Measurements from ENCODE around the gene CDC42BPG. TPM values are rescaled to one million over a fixed set of nuclear protein-coding genes. Genes with fewer than 3 reads are reported as not detected.

The CDC42BPG gene
- total and polyA plus RNA-seq, 11 donors, result 0.12 to 0.50 (median 0.20) TPM; not detected in 1

DNA sequence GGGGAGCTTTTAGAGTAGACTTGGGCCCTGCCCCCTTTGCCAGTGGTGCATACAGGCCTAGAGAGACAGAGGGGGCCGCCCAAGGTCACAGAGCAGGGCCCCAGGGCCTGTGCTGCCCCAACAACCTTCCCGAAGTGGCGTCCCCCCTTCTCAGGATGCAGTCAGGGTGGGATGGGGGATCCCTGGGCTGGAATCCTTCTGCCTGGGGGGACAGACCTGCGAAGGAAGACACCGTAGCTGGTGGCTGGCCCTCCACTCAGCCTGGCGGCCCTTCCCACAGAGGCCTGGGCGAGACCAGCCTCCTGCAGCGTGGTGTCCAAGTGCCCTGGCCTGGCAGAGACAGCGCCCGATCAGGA lies 48.4 kb upstream of the CDC42BPG start:
- ATAC-seq (no peak), DNase-seq (peak in 1 of 5 donors; percentile 22)
- TF ChIP-seq, protein P1, sequence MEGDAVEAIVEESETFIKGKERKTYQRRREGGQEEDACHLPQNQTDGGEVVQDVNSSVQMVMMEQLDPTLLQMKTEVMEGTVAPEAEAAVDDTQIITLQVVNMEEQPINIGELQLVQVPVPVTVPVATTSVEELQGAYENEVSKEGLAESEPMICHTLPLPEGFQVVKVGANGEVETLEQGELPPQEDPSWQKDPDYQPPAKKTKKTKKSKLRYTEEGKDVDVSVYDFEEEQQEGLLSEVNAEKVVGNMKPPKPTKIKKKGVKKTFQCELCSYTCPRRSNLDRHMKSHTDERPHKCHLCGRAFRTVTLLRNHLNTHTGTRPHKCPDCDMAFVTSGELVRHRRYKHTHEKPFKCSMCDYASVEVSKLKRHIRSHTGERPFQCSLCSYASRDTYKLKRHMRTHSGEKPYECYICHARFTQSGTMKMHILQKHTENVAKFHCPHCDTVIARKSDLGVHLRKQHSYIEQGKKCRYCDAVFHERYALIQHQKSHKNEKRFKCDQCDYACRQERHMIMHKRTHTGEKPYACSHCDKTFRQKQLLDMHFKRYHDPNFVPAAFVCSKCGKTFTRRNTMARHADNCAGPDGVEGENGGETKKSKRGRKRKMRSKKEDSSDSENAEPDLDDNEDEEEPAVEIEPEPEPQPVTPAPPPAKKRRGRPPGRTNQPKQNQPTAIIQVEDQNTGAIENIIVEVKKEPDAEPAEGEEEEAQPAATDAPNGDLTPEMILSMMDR (IDR thresholded peaks at IDR 0.05), result no peak
- peak in 1 of 2 donors; percentile 1 for TF ChIP-seq POLR2A (IDR thresholded peaks at IDR 0.05)
- H3K4me3 ChIP-seq, result no peak overlapping the region
- peaks cover 0 to 31% (median 22%) of the 10 kb centered on the region in 9 donors for H3K36me3 ChIP-seq
- peaks cover 0 to 60% (median 18%) of the 10 kb centered on the region in 12 donors for H3K4me1 ChIP-seq
- intact Hi-C loops (cut with DNase I), result loop anchor here in 2 of 10 donors (5.0 kb wide), 2 partner anchors 101 to 106 kb away; no protein-coding TSS in a partner anchor
- H3K9me3 ChIP-seq, result no peaks in the 10 kb centered on the region
- 80 to 88% (median 84%) methylated on average over 2 to 10 of the region's 10 CpGs; no CpG with 5 or more reads in 1 of the 4 donors for WGBS, 4 donors
- H3K27me3 ChIP-seq, result no peaks in the 10 kb centered on the region
- peak overlapping the region in 10 of 12 donors; percentile 7 to 74 (median 50) for H3K27ac ChIP-seq

DNA sequence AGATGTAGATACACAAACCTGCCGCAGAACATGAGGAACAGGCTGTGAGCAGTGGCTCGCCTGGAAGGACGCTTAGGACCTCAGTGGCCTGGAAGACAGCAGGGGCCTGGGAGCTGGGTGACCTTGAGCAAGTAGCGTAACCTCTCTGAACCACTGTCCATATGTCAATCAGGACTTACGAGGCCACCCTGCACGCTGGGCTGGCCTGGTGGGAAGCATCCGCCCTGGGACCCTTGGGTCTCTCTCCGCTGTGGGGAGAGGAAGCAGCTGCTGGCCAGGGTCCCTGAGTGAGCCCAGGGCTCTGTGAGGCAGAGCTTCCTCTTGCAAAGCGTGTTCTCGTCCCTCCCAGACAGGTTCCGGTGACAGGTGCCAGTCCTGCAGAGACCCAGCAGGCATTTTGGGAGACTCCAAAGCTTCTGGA lies 48.0 kb upstream of the CDC42BPG start:
- intact Hi-C loops (cut with DNase I), result loop anchor here in 2 of 10 donors (5.0 kb wide), 2 partner anchors 100 to 105 kb away; no protein-coding TSS in a partner anchor
- Histone ChIP-seq H3K9me3 (no peaks in the 10 kb centered on the region), H3K4me3 (no peak overlapping the region), H3K27me3 (no peaks in the 10 kb centered on the region), H3K36me3 (peaks cover 0 to 27% (median 18%) of the 10 kb centered on the region in 9 donors), H3K27ac (peak overlapping the region in 10 of 12 donors; percentile 7 to 74 (median 50)), H3K4me1 (peaks cover 0 to 63% (median 21%) of the 10 kb centered on the region in 12 donors)
- TF ChIP-seq, protein P1 (IDR thresholded peaks at IDR 0.05), result no peak
- TF ChIP-seq POLR2A (IDR thresholded peaks at IDR 0.05), result peak in 1 of 2 donors; percentile 7
- 54 to 72% (median 62%) methylated on average over 11 of the region's 11 CpGs for WGBS, 4 donors
- DNase-seq (peak in 2 of 5 donors; percentile 43 to 65), ATAC-seq (peak in 1 of 4 donors; percentile 4)

DNA sequence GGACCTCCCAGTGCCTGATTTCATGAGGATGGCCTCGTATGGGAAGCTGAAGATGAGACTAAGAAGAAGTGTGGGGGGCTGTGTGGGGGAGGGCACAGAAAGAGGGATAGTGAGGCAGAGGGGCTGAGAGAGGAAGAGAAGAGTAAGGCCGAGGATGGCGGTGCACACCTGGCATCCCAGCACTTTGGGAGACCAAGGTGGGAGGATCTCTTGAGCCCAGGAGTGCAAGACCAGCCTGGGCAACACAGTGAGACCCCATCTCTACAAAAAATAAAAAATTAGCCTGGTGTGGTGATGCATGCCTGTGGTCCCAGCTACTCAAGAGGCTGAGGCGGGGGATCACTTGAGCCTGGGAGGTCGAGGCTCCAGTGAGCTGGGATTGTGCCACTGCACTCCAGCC lies 47.4 kb upstream of the CDC42BPG start:
- 79 to 85% (median 79%) methylated on average over 5 of the region's 5 CpGs for WGBS, 4 donors
- ATAC-seq, result no peak
- intact Hi-C loops (cut with DNase I), result loop anchor here in 2 of 10 donors (5.0 kb wide), 2 partner anchors 100 to 105 kb away; no protein-coding TSS in a partner anchor
- no peak overlapping the region for H3K4me3 ChIP-seq
- H3K9me3 ChIP-seq, result no peaks in the 10 kb centered on the region
- no peak for DNase-seq
- peak overlapping the region in 9 of 12 donors; percentile 1 to 74 (median 54) for H3K27ac ChIP-seq
- peaks cover 0 to 22% (median 13%) of the 10 kb centered on the region in 9 donors for H3K36me3 ChIP-seq
- peaks cover 0 to 65% (median 22%) of the 10 kb centered on the region in 12 donors for H3K4me1 ChIP-seq
- H3K27me3 ChIP-seq, result no peaks in the 10 kb centered on the region
- TF ChIP-seq, protein P1 (IDR thresholded peaks at IDR 0.05), result no peak
- no peak for TF ChIP-seq POLR2A (IDR thresholded peaks at IDR 0.05)

GRCh38 chr11:64891215-64891848 lies 46.9 kb upstream of the CDC42BPG start:
- Histone ChIP-seq H3K36me3 (peaks cover 0 to 16% (median 8%) of the 10 kb centered on the region in 9 donors), H3K9me3 (no peaks in the 10 kb centered on the region), H3K4me1 (peaks cover 0 to 65% (median 22%) of the 10 kb centered on the region in 12 donors), H3K4me3 (no peak overlapping the region), H3K27ac (peak overlapping the region in 4 of 12 donors; percentile 56 to 74 (median 71)), H3K27me3 (no peaks in the 10 kb centered on the region)
- no peak for ATAC-seq
- 87 to 94% (median 91%) methylated on average over 11 to 25 of the region's 25 CpGs for WGBS, 4 donors
- TF ChIP-seq, protein P1 (IDR thresholded peaks at IDR 0.05), result no peak
- no peak for TF ChIP-seq POLR2A (IDR thresholded peaks at IDR 0.05)
- intact Hi-C loops (cut with DNase I), result loop anchor here in 2 of 10 donors (5.0 kb wide), 2 partner anchors 99 to 104 kb away; no protein-coding TSS in a partner anchor
- DNase-seq, result peak in 1 of 5 donors; percentile 19

Data from heart left ventricle (tissue), 16 donors.